Measurements from ENCODE around the gene TMEM242. TPM values are rescaled to one million over a fixed set of nuclear protein-coding genes. Genes with fewer than 3 reads are reported as not detected.

Gene TMEM242
- total and polyA plus RNA-seq, 2 of the 13 experiments (the other 11 are each of a cell fraction or from before 2014, with no cell fraction given): 5.6 to 11.1 TPM

- TF ChIP-seq SOX5 (CRISPR knock-in tag; IDR thresholded peaks at IDR 0.05; ENCODE audit: borderline replicate concordance) (0 out of 2 replicates have a peak, but pooled peaks have one; percentile 12), HBP1 (CRISPR knock-in tag; IDR thresholded peaks at IDR 0.05; ENCODE audit: low read depth) (no peak), XRCC5 (optimal IDR thresholded peaks at IDR 0.05; ENCODE audit: low read length) (no peak), SP2 (CRISPR knock-in tag; IDR thresholded peaks at IDR 0.05) (no peak), KDM2A (CRISPR knock-in tag; IDR thresholded peaks at IDR 0.05; ENCODE audit: borderline replicate concordance, low read depth) (peak; percentile 23; the same call in 1 of the 2 replicates), ZNF687 (CRISPR knock-in tag; IDR thresholded peaks at IDR 0.05) (peak; percentile 70), ZFP36 (IDR thresholded peaks at IDR 0.05; ENCODE audit: borderline replicate concordance, low read depth, low read length, partially characterized antibody) (no peak), SPEN (CRISPR knock-in tag; IDR thresholded peaks at IDR 0.05; ENCODE audit: low read depth) (no peak), ZNF20 (CRISPR knock-in tag; IDR thresholded peaks at IDR 0.05) (no peak; the same call in 1 of the 2 replicates), PHF20 (CRISPR knock-in tag; IDR thresholded peaks at IDR 0.05) (no peak), CEBPG (CRISPR knock-in tag; IDR thresholded peaks at IDR 0.05) (no peak), ZNF343 (CRISPR knock-in tag; IDR thresholded peaks at IDR 0.05) (no peak), LRRFIP1 (CRISPR knock-in tag; conservative IDR thresholded peaks at IDR 0.05) (no peak), ZKSCAN1 (IDR thresholded peaks at IDR 0.05; ENCODE audit: low read length) (no peak), ETV5 (CRISPR knock-in tag; IDR thresholded peaks at IDR 0.05; ENCODE audit: borderline replicate concordance) (0 out of 2 replicates have a peak, but pooled peaks have one; percentile 40), ATF1 (CRISPR knock-in tag; IDR thresholded peaks at IDR 0.05) (no peak; the same call in 1 of the 2 replicates), MIXL1 (CRISPR knock-in tag; IDR thresholded peaks at IDR 0.05) (no peak), ZNF781 (CRISPR knock-in tag; IDR thresholded peaks at IDR 0.05; ENCODE audit: borderline replicate concordance, not compliant biosample characterization) (no peak), ISX (CRISPR knock-in tag; conservative IDR thresholded peaks at IDR 0.05) (no peak), SCMH1 (CRISPR knock-in tag; IDR thresholded peaks at IDR 0.05; ENCODE audit: borderline replicate concordance) (no peak), ZNF121 (CRISPR knock-in tag; IDR thresholded peaks at IDR 0.05) (no peak), ZNF576 (CRISPR knock-in tag; IDR thresholded peaks at IDR 0.05) (0 out of 2 replicates have a peak, but pooled peaks have one; percentile 40)
These were observed 614 bp upstream of the TMEM242 start (continued) for GRCh38 chr6:157323966-157324300.
